Activated effector memory CD4-positive, alpha-beta T cell treated with Interleukin-2 at 50 U/mL for 16 hours (primary cell): ENCODE results near the gene AFF3.

Source experiments
- DNase-seq: peaks from one replicate; pipeline ENCODE4 v3.0.0-alpha.2; 2020

The AFF3 gene

DNA sequence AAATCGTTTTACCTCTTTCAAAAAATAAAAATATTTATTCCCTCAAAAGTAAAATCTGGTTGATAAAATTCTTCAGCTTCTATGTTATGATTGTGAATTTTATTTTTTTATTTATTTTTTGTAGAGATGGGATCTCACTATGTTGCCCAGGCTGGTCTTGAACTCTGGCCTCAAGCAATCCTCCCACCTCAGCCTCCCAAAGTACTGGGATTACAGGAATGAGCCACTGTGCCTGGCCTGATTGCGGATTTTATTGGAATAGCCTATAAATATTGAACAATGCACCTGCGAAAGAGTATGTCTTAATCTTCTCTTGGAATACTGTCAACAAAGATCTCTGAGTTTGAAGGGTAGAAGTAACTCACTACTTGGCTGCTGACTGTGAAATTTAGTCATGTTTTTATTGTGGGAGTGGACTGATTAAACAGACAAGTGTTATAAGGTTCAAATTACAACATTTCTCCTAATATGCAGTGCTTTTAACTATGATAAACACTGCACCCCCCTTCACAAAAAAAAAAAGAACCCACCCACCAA lies 138.0 kb downstream of the AFF3 start:
- no peak for DNase-seq

- no peak for DNase-seq
Measured at GRCh38 chr2:100002059-100002458, 140.3 kb downstream of the AFF3 start.

GRCh38 chr2:100000915-100001707 lies 141.3 kb downstream of the AFF3 start:
- DNase-seq, result no peak

DNA sequence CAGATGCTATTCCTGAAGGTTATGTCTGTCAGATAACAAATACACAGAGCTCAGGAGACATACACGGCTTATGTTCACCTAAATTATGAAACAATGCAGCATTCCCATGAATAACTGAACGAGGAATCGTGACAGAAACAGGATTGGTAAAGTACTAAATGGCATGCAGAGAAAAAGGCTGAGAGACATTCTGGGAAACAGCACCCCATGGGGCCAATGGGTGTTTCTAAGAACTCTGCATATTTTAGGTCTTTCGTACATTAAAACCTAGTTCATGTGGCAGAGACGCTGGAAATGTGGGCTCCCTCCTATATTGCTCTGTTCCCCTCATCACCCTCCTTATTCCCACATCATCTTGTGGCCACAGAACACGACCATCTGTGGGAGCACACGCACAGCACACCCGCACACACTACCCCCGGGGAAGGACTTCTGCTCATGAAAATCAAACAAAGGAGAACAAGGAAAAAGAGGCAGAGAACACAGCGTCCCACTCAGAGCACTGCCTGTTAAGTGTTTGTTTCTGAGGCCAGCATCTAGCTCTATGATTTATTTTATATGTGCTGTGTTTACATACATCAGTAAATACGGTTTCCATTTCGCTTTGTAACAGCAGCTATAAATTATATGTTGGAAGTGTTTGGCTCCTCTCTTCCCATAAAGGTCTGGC lies 143.6 kb downstream of the AFF3 start:
- DNase-seq, result no peak

DNA sequence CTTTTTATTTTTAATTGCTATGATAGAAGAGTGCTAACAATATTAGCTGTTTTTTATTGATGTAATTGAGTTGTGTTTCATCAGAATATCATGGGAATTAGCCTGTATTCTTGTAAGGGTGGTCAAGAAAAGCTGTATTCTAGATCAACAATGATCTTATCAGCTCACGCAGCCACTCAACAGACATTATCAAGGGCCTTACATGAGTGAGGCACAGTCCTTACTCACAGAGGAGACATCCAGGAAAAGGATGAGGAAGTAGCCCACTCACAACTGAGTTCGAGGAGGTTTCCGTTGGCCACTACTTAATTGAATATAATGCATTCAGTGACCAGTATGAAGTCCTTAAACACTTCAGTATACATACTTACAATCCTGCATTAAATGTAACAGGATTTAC lies 152.5 kb downstream of the AFF3 start:
- no peak for DNase-seq

DNA sequence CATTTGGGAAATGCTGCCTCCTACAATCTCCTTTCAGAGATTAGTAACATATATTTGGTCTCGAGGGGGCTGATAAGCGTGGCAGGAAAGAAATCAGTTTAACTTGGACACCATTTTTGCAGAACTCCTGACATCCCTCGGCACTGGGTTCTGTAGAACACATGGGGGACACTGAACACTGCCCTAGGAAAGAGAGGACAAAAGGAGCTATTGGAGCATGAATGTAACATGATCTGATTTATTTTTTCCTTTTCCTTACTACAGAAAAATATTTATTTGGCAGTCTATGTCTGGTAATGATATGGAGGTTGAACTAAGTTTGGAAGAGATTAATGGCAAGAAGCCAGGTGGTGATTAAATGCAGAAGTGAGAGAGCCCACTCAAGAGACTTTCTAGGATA lies 153.8 kb downstream of the AFF3 start:
- DNase-seq, result no peak

GRCh38 chr2:99987160-99987559 lies 155.2 kb downstream of the AFF3 start:
- DNase-seq, result no peak

- DNase-seq, result no peak
Measured at GRCh38 chr2:99984799-99985515, 157.4 kb downstream of the AFF3 start.

DNA sequence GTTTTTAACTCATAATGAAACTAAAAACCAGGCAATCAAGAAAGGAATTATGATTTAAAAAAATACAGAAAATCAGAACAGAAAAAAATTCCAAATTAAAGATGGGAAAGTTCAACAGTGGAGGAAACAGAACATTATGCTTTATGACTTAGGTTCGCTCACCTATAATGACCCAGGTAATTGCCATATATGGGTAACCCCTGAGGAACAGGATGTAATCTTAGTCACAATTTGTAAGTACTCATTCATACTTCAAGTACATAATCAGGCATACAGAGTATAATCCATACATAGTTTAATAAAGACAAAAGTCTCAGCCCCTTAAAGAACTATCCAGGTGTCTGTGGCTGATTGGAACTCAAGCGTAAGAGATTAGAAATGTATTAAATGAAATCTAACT lies 159.6 kb downstream of the AFF3 start:
- DNase-seq, result no peak

DNA sequence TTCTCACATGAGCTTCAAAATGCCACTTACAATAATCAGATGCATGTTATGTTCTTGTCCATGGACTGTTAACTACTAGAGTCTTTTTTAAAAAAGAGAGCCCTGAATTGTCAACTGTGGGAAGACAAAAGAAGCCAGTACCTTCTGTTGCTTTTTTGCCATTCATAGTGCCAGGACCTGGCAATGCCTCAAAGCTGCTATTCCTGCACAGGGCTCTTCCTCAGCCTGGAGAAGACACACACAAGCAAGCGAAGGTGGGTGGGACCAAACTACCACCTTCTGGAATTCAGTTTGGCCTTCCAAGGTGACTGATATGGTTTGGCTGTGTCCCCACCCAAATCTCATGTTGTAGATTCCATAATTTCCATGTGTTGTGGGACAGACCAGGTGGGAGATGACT lies 160.6 kb downstream of the AFF3 start:
- no peak for DNase-seq

DNA sequence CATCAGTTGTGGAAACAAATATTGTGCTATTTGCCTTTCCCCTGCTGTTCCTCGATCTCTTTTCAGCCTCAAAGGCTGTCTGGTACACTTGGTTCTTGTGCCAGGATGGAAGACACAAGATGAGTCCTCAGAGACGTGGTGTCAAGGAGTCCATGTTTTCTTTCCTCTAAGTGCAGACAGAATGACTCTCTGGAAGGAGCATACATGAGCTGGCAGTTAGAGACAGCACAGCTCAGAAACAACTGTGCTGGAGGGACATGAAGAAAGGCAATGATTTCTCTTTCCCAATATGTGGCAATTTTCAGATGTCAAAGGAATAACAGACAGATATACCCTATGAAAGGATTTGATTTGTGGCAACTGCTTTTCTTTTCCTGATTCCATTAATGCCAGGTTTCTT lies 162.2 kb downstream of the AFF3 start:
- no peak for DNase-seq

DNA sequence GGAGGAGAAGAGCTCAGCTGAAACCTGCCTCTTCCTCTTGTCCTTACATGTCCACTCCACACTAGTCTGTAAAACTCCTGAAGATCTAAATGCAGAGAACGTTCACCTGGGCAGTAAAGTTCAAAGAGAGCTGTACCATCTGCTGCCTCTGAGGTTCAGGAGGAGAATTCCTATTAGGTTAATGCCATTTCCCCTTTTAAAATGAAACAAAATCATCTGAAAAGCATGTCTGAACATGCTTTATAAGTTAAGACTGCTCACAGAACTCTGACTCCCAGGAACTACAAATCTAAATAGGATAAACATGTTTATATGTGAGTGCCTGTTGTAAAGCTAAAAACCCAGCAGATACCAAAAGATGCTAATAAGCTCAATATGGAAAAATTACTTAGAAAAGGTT lies 164.4 kb downstream of the AFF3 start:
- DNase-seq, result no peak

DNA sequence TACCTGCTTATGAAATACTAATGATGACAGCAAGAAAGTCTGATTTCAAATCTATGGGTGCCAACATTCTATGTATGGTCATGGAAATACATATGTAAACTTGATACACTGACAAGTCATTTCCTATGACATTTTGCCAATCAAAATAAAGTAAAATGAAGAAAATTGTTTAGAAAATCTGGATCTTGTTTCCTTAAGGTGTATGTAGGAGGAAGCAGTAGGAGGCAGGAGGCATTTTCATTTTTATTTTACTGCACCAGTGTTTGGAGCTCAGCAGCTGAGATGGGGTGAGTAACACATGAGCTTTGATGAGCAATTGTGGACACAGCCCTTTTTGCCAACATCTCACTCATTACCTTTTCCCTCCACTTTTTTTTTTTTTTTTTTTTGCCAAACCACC lies 167.0 kb downstream of the AFF3 start:
- no peak for DNase-seq

- no peak for DNase-seq
Measured at GRCh38 chr2:99974682-99975375, 167.6 kb downstream of the AFF3 start.

DNA sequence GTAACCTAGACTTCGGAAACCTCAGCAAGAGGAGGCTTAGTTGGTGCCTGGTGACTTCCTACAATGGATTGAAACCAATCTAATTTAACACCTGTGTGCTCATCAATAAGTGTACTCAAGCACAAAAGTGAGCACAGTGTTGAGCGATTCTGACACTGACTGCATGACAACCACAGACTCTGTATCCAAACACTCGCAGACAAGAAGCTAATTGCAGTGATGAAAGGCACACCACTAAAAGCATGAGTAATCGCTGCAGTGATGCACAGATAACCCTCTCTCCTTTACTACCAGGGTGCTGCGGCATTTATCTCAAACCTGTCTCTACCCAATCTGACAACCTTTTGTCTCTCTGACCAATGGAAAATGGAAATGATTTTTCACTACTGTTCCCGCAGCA lies 168.1 kb downstream of the AFF3 start:
- no peak for DNase-seq

- DNase-seq, result no peak
Measured at GRCh38 chr2:99971326-99971900, 171.0 kb downstream of the AFF3 start.

DNA sequence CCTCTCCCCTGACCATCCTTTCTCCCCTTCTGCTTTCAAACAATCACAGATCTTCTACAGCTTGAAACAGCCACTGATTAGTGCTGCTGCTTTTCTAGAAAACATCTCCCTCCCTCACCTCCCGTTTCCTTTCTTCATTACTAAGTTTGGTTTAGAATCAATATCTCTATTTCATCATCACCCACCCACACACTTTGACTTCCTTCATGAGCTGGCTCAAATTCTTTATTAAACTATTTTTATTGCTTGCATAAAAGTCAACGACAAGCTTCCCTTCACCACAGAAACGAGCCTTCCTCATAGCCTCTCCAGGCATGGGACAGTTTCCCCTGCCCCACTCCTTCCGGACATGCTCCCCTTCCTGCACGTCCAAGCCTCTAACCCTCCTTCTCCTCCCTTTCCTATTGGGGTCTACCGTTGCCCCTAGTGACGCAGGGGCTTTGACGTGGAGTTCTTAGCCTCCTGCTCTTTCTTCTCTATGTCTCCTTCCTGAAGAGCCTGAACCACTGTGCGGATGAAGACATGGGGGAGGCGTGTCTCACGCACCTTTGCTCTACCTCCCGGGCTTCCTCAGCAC lies 172.0 kb downstream of the AFF3 start:
- no peak for DNase-seq

DNA sequence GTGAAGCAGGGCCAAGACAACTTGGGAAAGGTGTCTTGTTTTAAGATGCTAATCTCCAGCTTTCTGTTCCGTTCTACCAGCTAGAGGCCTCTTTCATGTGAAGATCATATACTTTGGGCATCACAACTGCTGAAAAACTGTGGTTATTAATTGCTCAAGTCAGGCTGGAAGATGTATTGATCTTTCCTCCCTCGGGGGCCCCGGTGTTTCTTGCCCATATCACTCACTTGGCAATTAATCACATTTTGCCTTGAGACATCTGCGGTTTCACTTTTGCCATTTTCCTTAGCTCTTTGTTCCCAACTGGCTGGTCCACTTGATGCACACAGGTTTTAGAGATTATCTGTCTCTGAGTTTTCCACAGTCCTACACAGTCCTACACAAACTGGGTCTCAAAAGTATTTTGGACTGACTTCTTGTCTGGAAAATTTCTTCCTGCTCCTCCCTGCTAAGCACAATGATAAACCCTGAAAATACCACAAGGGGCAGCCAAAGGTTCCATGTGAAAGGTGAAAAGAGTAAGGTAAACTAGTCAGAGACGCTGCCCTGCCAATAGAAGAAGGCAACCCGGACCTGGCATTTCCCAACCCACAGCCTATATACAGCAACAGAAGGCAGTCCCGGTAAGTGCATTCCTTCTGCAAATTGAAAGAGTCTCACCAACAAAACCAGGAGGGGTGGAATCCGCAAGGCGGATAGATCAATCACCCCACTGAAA lies 181.0 kb downstream of the AFF3 start:
- DNase-seq, result no peak

DNA sequence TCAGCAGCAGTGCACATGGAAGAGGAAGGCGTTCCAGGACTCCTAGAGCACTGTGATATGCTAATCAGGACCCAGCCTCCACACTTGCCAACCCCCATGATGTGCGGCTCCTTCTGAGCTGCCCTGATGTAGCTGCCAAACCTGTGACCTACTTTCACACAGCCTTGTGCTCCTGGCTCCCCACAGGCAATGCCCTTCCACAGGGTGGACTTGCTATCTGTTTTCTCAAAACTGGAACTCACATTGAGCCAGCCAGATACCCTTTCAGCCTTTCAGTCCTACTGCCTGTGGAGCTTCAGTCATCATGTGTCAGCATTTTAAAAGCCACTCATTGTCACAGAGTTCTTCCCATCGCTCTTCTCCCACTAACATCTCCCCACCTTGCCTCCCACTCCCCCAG lies 181.6 kb downstream of the AFF3 start:
- DNase-seq, result no peak

GRCh38 chr2:99960291-99960690 lies 182.1 kb downstream of the AFF3 start:
- DNase-seq, result no peak

GRCh38 chr2:99959261-99960014 lies 183.0 kb downstream of the AFF3 start:
- no peak for DNase-seq
